Measurements from ENCODE around the gene PRPS1.

The PRPS1 gene

DNA sequence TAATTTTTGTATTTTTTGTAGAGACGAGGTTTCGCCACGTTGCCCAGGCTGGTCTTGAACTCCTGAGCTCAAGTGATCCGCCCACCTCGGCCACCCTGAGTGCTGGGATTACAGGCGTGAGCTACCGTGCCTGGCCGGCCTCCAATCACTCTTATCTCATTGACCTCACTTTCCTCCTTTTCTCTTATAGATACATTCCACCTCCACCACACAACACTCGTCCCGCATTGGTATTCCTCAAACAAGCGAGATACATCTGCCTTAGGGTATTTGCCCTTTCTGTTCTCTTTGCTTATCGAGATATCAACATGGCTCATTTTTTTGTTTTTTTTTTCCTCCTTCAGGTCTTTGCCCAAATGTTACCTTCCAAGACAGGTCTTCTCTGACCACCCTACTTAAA lies 1.8 kb upstream of the PRPS1 start:
- DNase-seq (ENCODE audit: extremely low spot score): no peak
- CTCF ChIA-PET: no interaction called here
- POLR2A ChIA-PET: no interaction called here
- TF ChIP-seq L3MBTL2 (conservative IDR thresholded peaks at IDR 0.05) (no peak), CTBP1 (IDR thresholded peaks at IDR 0.05; ENCODE audit: borderline replicate concordance) (no peak), ZNF384 (IDR thresholded peaks at IDR 0.05) (no peak), LEF1 (IDR thresholded peaks at IDR 0.05; ENCODE audit: borderline replicate concordance) (no peak), ARNT (IDR thresholded peaks at IDR 0.05) (no peak), SP1 (IDR thresholded peaks at IDR 0.05) (no peak), TARDBP (IDR thresholded peaks at IDR 0.05) (no peak), ELF4 (IDR thresholded peaks at IDR 0.05) (no peak), FOXK2 (IDR thresholded peaks at IDR 0.05) (no peak), SUZ12 (IDR thresholded peaks at IDR 0.05) (no peak), FOXM1 (IDR thresholded peaks at IDR 0.05; ENCODE audit: borderline replicate concordance) (no peak), BHLHE40 (IDR thresholded peaks at IDR 0.05; ENCODE audit: borderline replicate concordance) (no peak), HDGF (IDR thresholded peaks at IDR 0.05; ENCODE audit: borderline replicate concordance) (no peak), NFRKB (IDR thresholded peaks at IDR 0.05) (no peak), FOXA1 (IDR thresholded peaks at IDR 0.05) (no peak)
- TF ChIP-seq, protein P1, sequence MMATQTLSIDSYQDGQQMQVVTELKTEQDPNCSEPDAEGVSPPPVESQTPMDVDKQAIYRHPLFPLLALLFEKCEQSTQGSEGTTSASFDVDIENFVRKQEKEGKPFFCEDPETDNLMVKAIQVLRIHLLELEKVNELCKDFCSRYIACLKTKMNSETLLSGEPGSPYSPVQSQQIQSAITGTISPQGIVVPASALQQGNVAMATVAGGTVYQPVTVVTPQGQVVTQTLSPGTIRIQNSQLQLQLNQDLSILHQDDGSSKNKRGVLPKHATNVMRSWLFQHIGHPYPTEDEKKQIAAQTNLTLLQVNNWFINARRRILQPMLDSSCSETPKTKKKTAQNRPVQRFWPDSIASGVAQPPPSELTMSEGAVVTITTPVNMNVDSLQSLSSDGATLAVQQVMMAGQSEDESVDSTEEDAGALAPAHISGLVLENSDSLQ (IDR thresholded peaks at IDR 0.05): no peak

DNA sequence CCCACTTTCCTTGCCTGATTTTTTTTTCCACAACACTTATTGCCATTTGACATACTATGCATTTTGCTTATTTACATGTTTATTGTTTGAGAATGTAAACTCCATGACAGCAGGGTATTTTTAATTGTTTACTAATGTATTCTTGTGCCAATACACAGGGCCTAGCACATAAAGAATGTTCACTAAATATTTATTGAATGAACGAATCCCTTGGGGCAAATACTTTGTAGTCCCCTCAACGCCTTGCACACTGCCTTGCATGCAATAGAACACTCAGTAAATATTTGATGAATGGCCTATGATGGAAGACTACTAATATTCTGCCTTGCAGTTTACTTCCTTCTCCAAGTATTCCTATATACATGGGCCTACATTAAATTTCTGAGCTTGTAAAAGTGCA lies 1.4 kb upstream of the PRPS1 start:
- TF ChIP-seq FOXA1 (IDR thresholded peaks at IDR 0.05): no peak
- TF ChIP-seq FOXM1 (IDR thresholded peaks at IDR 0.05; ENCODE audit: borderline replicate concordance): 0 out of 2 replicates have a peak, but pooled peaks have one; percentile 12
- CTCF ChIA-PET: interaction anchor here (0.7 kb wide), 1 partner anchor 28 kb away, joined by 3 read pairs; no protein-coding TSS in a partner anchor
- POLR2A ChIA-PET: no interaction called here
- DNase-seq (ENCODE audit: extremely low spot score): no peak

GRCh38 chrX:107628662-107629539 lies 591 bp downstream of the PRPS1 start:
- ChIA-PET CTCF (interaction anchor here (0.6 to 1.4 kb wide), 8 partner anchors 9 to 178 kb away, joined by 3 to 13 read pairs (median 4); partner anchors contain the start of gene TSC22D3), POLR2A (interaction anchor here (0.7 to 2.3 kb wide), 36 partner anchors 9 to 758 kb away, joined by 3 to 21 read pairs (median 3); partner anchors contain the start of gene TSC22D3)
- TF ChIP-seq ARNT (IDR thresholded peaks at IDR 0.05) (no peak), ZNF384 (IDR thresholded peaks at IDR 0.05) (no peak), LEF1 (IDR thresholded peaks at IDR 0.05; ENCODE audit: borderline replicate concordance) (no peak), SP1 (IDR thresholded peaks at IDR 0.05) (no peak), FOXA1 (IDR thresholded peaks at IDR 0.05) (no peak), HDGF (IDR thresholded peaks at IDR 0.05; ENCODE audit: borderline replicate concordance) (no peak), CTBP1 (IDR thresholded peaks at IDR 0.05; ENCODE audit: borderline replicate concordance) (no peak), TARDBP (IDR thresholded peaks at IDR 0.05) (no peak), FOXM1 (IDR thresholded peaks at IDR 0.05; ENCODE audit: borderline replicate concordance) (no peak), FOXK2 (IDR thresholded peaks at IDR 0.05) (no peak), BHLHE40 (IDR thresholded peaks at IDR 0.05; ENCODE audit: borderline replicate concordance) (no peak), NFRKB (IDR thresholded peaks at IDR 0.05) (no peak; the same call in 1 of the 2 replicates), SUZ12 (IDR thresholded peaks at IDR 0.05) (no peak), ELF4 (IDR thresholded peaks at IDR 0.05) (peak; percentile 31; the same call in 1 of the 2 replicates), L3MBTL2 (conservative IDR thresholded peaks at IDR 0.05) (peak; percentile 74)
- peak; percentile 47 for DNase-seq (ENCODE audit: extremely low spot score)

DNA sequence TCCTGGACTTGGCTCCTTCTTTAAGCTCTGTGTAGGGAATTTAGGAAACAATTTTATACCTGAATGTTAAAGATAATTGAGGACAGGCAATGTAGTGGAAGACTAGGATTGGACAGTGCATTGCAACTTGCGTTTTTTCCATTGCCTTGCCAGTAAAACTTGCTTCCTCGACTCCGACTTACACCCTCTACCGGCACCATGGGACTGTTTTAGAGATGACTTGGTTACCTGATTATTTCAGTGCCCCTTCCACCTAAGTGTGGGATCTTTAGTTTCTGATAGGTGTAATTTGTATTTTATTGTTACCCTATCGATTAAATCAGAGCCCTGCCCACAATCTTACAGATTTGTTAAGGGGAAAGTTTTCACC lies 1.2 kb downstream of the PRPS1 start:
- CTCF ChIA-PET: interaction anchor here (0.7 to 1.4 kb wide), 2 partner anchors 26 to 85 kb away, joined by 3 to 13 read pairs; no protein-coding TSS in a partner anchor
- no peak for TF ChIP-seq FOXM1 (IDR thresholded peaks at IDR 0.05; ENCODE audit: borderline replicate concordance)
- TF ChIP-seq, protein P1 (IDR thresholded peaks at IDR 0.05): no peak
- TF ChIP-seq BHLHE40 (IDR thresholded peaks at IDR 0.05; ENCODE audit: borderline replicate concordance): no peak
- no peak for TF ChIP-seq ELF4 (IDR thresholded peaks at IDR 0.05)
- TF ChIP-seq SP1 (IDR thresholded peaks at IDR 0.05): no peak
- no peak for TF ChIP-seq ZNF384 (IDR thresholded peaks at IDR 0.05)
- TF ChIP-seq CTBP1 (IDR thresholded peaks at IDR 0.05; ENCODE audit: borderline replicate concordance): no peak
- TF ChIP-seq TARDBP (IDR thresholded peaks at IDR 0.05): no peak
- TF ChIP-seq SUZ12 (IDR thresholded peaks at IDR 0.05): no peak
- TF ChIP-seq L3MBTL2 (conservative IDR thresholded peaks at IDR 0.05): no peak
- no peak for TF ChIP-seq NFRKB (IDR thresholded peaks at IDR 0.05)
- no peak for TF ChIP-seq LEF1 (IDR thresholded peaks at IDR 0.05; ENCODE audit: borderline replicate concordance)
- no peak for TF ChIP-seq ARNT (IDR thresholded peaks at IDR 0.05)
- TF ChIP-seq FOXA1 (IDR thresholded peaks at IDR 0.05): no peak
- TF ChIP-seq FOXK2 (IDR thresholded peaks at IDR 0.05): no peak
- TF ChIP-seq HDGF (IDR thresholded peaks at IDR 0.05; ENCODE audit: borderline replicate concordance): no peak
- DNase-seq (ENCODE audit: extremely low spot score): peak; percentile 62
- POLR2A ChIA-PET: interaction anchor here (0.7 to 2.3 kb wide), 11 partner anchors 14 to 178 kb away, joined by 3 to 20 read pairs (median 3); no protein-coding TSS in a partner anchor

DNA sequence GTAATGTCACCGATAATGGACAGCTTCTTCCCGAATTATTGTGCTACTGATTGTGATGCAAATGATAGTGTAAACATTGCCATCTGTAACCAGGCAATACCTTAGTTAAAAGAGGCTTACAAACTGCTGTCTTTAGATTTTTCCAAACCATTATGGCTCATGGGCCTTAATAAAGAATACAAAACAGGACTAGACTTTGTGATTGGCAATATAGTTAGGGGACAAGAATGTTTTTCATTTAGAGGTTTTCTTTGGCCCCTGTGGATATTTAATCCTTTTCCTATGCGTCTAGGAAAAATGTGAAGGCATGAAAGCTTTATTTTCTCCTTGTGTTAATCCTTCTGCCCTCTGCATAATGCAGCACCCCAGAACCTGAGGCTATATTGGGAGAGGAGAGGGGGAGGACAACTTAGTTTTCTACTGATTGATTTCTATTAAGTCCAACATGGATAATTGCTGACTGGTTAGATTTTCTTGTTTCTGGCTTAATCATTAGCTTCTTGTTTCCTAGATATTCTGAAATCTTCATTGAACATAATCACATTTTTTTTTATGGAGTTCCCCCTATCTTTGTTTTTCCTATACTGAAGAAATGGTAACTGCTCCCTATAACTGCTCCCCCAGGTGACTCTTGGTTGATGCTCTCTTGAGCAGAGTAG lies 1.9 kb downstream of the PRPS1 start:
- POLR2A ChIA-PET: interaction anchor here (0.6 to 2.3 kb wide), 5 partner anchors 16 to 92 kb away, joined by 3 to 12 read pairs (median 3); no protein-coding TSS in a partner anchor
- CTCF ChIA-PET: interaction anchor here (2.0 kb wide), 1 partner anchor 92 kb away, joined by 6 read pairs; no protein-coding TSS in a partner anchor
- DNase-seq (ENCODE audit: extremely low spot score): no peak
- no peak for TF ChIP-seq TARDBP (IDR thresholded peaks at IDR 0.05)

- no peak for TF ChIP-seq ZNF384 (IDR thresholded peaks at IDR 0.05)
- TF ChIP-seq ARNT (IDR thresholded peaks at IDR 0.05): no peak
- TF ChIP-seq FOXK2 (IDR thresholded peaks at IDR 0.05): no peak
- no peak for TF ChIP-seq ELF4 (IDR thresholded peaks at IDR 0.05)
- TF ChIP-seq BHLHE40 (IDR thresholded peaks at IDR 0.05; ENCODE audit: borderline replicate concordance): no peak
- TF ChIP-seq FOXA1 (IDR thresholded peaks at IDR 0.05): no peak
- no peak for TF ChIP-seq HDGF (IDR thresholded peaks at IDR 0.05; ENCODE audit: borderline replicate concordance)
- no peak for TF ChIP-seq CTBP1 (IDR thresholded peaks at IDR 0.05; ENCODE audit: borderline replicate concordance)
- no peak for TF ChIP-seq NFRKB (IDR thresholded peaks at IDR 0.05)
- TF ChIP-seq FOXM1 (IDR thresholded peaks at IDR 0.05; ENCODE audit: borderline replicate concordance): no peak
- no peak for TF ChIP-seq SP1 (IDR thresholded peaks at IDR 0.05)
- no peak for TF ChIP-seq SUZ12 (IDR thresholded peaks at IDR 0.05)
- no peak for TF ChIP-seq LEF1 (IDR thresholded peaks at IDR 0.05; ENCODE audit: borderline replicate concordance)
- TF ChIP-seq TARDBP (IDR thresholded peaks at IDR 0.05): no peak
- TF ChIP-seq, protein P1 (IDR thresholded peaks at IDR 0.05): no peak
- no peak for TF ChIP-seq L3MBTL2 (conservative IDR thresholded peaks at IDR 0.05)
- POLR2A ChIA-PET: no interaction called here
- DNase-seq (ENCODE audit: extremely low spot score): no peak
- CTCF ChIA-PET: interaction anchor here (2.0 to 2.4 kb wide), 2 partner anchors 23 to 94 kb away, joined by 6 to 9 read pairs; no protein-coding TSS in a partner anchor
These were observed 4.0 kb downstream of the PRPS1 start for GRCh38 chrX:107632346-107632745.

Measured in HEK293T (cell line).